RWPE1 (cell line): Measurements from ENCODE around the gene CORO2B.

Source experiments
- CTCF ChIA-PET: fragments of 350-600 bp; sonication (Branson Sonifier 250); formaldehyde crosslinking; extraction: SDS; loops from one replicate; lab custom pipeline; 2021; lab: Yijun Ruan, JAX
- POLR2A ChIA-PET: fragments of 400-600 bp; formaldehyde crosslinking; extraction: SDS; loops from one replicate; lab custom pipeline; 2020; ENCODE audit warnings: antibody characterized with exemption; ENCODE audit not compliant: low non-redundant PET; lab: Yijun Ruan, JAX
- DNase-seq: peaks from one replicate; pipeline ENCODE4 v3.0.0; 2012; ENCODE audit warnings: low spot score
- H3K27ac ChIP-seq: fragments of 450-650 bp; 2 replicates; pipeline ENCODE4 v1.5.1; 2017
- TF ChIP-seq, protein P1 (sequence below): fragments of 450-650 bp; conservative IDR thresholded peaks from 2 replicates; pipeline ENCODE4 v1.5.1; 2017; ENCODE audit warnings: low read depth, mild to moderate bottlenecking

CORO2B gene

DNA sequence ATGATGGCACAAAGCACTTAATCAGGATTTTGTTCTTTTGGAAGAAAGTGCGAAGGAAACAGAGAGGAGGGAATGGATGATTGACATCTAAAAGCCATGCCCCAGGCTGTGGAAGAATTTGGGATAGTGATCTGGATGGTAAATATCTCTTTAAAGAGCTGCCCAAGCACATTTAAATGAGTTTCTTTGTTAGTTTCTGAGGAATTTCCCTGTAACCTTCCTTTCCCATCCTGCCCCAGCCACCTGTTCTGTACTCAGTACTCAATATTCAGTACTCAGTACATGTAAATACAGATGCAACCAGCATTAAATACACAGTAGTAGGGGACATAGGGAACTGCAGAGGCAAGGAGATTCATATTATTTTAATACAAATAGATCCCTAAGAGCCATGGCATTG, 7.8 kb upstream of the CORO2B start:
- CTCF ChIA-PET, result interaction anchor here (0.7 to 1.7 kb wide), 2 partner anchors 103 to 223 kb away, joined by 4 to 9 read pairs; no protein-coding TSS in a partner anchor
- H3K27ac ChIP-seq, result no peak overlapping the region
- DNase-seq, result no peak
- TF ChIP-seq, protein P1, sequence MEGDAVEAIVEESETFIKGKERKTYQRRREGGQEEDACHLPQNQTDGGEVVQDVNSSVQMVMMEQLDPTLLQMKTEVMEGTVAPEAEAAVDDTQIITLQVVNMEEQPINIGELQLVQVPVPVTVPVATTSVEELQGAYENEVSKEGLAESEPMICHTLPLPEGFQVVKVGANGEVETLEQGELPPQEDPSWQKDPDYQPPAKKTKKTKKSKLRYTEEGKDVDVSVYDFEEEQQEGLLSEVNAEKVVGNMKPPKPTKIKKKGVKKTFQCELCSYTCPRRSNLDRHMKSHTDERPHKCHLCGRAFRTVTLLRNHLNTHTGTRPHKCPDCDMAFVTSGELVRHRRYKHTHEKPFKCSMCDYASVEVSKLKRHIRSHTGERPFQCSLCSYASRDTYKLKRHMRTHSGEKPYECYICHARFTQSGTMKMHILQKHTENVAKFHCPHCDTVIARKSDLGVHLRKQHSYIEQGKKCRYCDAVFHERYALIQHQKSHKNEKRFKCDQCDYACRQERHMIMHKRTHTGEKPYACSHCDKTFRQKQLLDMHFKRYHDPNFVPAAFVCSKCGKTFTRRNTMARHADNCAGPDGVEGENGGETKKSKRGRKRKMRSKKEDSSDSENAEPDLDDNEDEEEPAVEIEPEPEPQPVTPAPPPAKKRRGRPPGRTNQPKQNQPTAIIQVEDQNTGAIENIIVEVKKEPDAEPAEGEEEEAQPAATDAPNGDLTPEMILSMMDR, result no peak
- POLR2A ChIA-PET, result no interaction called here

DNA sequence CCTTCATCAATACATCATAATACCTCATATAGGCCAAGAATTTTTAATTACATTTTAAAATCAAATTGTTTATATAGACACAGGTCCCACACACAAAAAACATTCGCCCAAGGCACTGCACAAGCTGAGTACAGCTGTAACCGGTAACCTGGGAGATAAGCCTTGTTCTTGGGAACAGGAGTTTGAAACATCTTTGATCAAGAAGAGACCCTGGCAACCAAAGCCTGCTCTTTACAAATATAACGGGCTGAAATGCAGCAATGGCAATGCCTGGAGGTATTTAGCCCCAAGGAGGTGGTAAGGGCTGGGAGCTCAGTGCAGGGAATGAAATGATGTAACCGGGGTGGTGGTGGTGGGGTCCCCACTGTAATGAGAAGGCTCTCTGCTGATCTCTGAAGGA, 7.2 kb upstream of the CORO2B start:
- no peak overlapping the region for H3K27ac ChIP-seq
- ChIA-PET POLR2A (no interaction called here), CTCF (interaction anchor here (0.6 to 1.7 kb wide), 4 partner anchors 9 to 304 kb away, joined by 3 to 9 read pairs (median 4); no protein-coding TSS in a partner anchor)
- DNase-seq, result no peak
- TF ChIP-seq, protein P1, result no peak

DNA sequence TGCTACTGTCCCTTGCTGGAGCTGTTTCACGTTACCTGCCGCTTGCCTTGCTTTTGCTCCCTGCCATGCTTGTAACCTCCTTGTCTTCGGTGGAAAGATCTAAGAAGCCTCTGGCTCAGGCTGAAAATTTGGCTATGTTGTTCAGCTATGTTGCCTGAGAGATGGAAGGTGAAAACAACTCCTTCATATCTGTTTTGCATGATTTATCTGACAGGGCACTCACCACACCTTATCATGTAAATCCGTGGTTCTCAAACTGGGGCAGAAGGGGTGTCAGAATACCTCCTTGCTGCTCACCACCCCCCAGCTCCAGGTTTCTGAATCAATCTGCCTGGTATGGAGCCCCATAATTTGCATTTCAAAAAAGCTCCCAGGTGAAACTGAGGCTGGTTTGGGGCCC, 6.5 kb upstream of the CORO2B start:
- CTCF ChIA-PET, result interaction anchor here (0.7 to 1.3 kb wide), 3 partner anchors 9 to 101 kb away, joined by 3 to 4 read pairs (median 4); no protein-coding TSS in a partner anchor
- POLR2A ChIA-PET, result no interaction called here

DNA sequence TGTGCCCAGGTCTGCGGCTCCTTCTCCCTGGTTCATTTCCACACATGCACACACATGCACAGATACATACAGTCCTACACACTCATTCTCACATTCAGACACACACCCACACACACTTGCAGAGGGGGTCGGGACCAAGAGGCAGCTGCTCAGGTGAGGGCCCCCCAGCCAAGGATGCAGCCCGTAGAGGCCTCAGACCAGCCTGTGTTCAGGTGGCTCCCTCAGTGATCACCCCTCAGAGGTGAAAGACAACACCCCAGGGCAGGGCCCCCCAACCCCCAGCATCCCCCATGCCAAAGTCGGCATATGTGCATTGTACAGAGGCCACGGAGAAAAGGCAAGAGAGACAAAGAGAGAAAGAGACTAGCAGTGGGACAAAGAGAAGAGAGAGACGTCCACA, 5.9 kb upstream of the CORO2B start:
- H3K27ac ChIP-seq, result no peak overlapping the region
- ChIA-PET POLR2A (no interaction called here), CTCF (interaction anchor here (1.2 to 1.3 kb wide), 2 partner anchors 8 to 101 kb away, joined by 4 read pairs; no protein-coding TSS in a partner anchor)
- no peak for DNase-seq
- TF ChIP-seq, protein P1, result no peak

More for the DNA sequence above, 6.5 kb upstream of the CORO2B start:
- TF ChIP-seq, protein P1, result no peak
- DNase-seq, result no peak
- H3K27ac ChIP-seq, result no peak overlapping the region

DNA sequence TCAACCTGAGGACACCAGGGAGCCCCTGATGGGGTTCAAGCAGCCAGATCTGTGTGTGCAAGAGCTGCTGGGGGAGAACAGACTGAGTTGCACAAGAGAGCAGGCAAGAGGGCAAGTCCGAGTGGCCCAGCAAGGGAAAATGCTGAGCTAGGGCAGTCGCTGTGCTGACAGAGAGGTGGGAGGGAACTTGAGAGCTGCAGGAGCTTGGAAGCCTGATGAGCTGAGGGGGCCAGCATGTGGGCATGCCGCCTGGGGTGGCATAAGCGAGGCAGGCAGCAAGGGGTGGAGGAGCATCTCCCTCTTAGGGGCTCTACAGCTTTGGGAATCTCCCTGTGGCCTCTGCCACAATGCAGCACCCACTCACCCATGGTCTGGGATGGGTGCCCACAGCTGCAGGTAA, 4.7 kb upstream of the CORO2B start:
- no peak for DNase-seq
- CTCF ChIA-PET, result interaction anchor here (0.5 to 0.6 kb wide), 2 partner anchors 14 to 353 kb away, joined by 4 to 5 read pairs; no protein-coding TSS in a partner anchor
- POLR2A ChIA-PET, result no interaction called here
- H3K27ac ChIP-seq, result no peak overlapping the region
- TF ChIP-seq, protein P1, result no peak

DNA sequence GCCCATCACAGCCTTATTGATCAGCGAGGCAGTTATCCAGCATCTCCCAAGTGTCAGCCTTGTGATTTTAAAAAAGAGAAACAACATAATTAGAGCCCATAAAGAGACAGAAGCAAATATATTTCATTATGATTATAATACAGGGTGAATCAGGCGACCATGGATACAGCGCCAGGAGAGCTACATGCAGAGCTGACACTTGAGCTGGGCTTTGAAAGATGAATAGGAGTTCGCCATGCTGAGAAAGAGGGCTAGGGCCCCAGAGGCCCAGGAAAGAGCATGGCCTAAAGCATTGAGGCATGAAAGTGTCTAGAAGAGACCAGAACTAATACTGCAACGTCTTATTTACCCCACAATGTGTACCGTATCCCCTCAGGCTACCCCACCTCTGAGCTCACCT, 4.2 kb upstream of the CORO2B start:
- H3K27ac ChIP-seq, result no peak overlapping the region
- no peak for DNase-seq
- TF ChIP-seq, protein P1, result no peak
- CTCF ChIA-PET, result interaction anchor here (0.5 to 0.6 kb wide), 2 partner anchors 15 to 352 kb away, joined by 4 to 5 read pairs; no protein-coding TSS in a partner anchor
- POLR2A ChIA-PET, result no interaction called here
